K562 (cell line): Measurements from ENCODE around the gene LIF. TPM values are rescaled to one million over a fixed set of nuclear protein-coding genes. Genes with fewer than 3 reads are reported as not detected.

ENCODE experiments used
- ADNP ChIP-seq: fragments of 200-800 bp; sonication (Bioruptor generic); IDR thresholded peaks from 2 replicates; pipeline ENCODE4 v1.6.1; 2016; ENCODE audit warnings: missing genetic modification characterization, missing compliant biosample characterization
- FOXA1 ChIP-seq: fragments of 450-650 bp; IDR thresholded peaks from 2 replicates; pipeline ENCODE4 v1.6.1; 2016; ENCODE audit warnings: mild to moderate bottlenecking, borderline replicate concordance
- MYC ChIP-seq, 2 experiments: fragments of 250-450 bp in 1 of 2; sonication (Bioruptor Pico) in 1 of 2; IDR thresholded peaks; 2 replicates each; pipeline versions ENCODE4 v1.5.1 to v1.6.1; 2012 to 2021; ENCODE audit warnings: low read depth in 2 of 2, borderline replicate concordance in 1 of 2, improper control_type of control experiment in 1 of 2, low read length in 1 of 2, mild to moderate bottlenecking in 1 of 2, moderate library complexity in 1 of 2
- TARDBP ChIP-seq: fragments of 450-650 bp; IDR thresholded peaks from 2 replicates; pipeline ENCODE4 v1.6.1; 2016
- ZBTB11 ChIP-seq, 3 experiments: fragments of 200-800 bp in 1 of 3; fragments of 250-450 bp in 1 of 3; fragments of 450-650 bp in 1 of 3; sonication (Bioruptor Pico) in 1 of 3; sonication (Bioruptor generic) in 1 of 3; formaldehyde crosslinking in 1 of 3; IDR thresholded peaks; 2 replicates each; pipeline versions ENCODE4 v1.6.1 to v1.8.0; 2016 to 2022; ENCODE audit warnings: mild to moderate bottlenecking in 2 of 3, missing genetic modification characterization in 2 of 3, missing compliant biosample characterization in 1 of 3, moderate library complexity in 1 of 3
- ZKSCAN8 ChIP-seq: fragments of 200-800 bp; sonication (Bioruptor generic); IDR thresholded peaks from 2 replicates; pipeline ENCODE4 v1.6.1; 2016; ENCODE audit warnings: missing genetic modification characterization, missing compliant biosample characterization
- ZNF41 ChIP-seq: fragments of 250-450 bp; sonication (Bioruptor Pico); conservative IDR thresholded peaks from 2 replicates; pipeline ENCODE4 v1.4.0; 2020; ENCODE audit warnings: mild to moderate bottlenecking
- polyA plus RNA-seq, 8 experiments: library from polyadenylated mRNA; depleted of rRNA in 4 of 8; stranded (reverse) in 5 of 8; unstranded in 3 of 8; fragments of >200 nt; fragmentation: Nextera tagmentation in 2 of 8; fragmentation: Illumina TruSeq in 1 of 8; extraction: Ambion mirVana in 2 of 8; extraction: Trizol in 1 of 8; gene quantifications; 2 replicates each; pipeline versions ENCODE4 v1.2.1 to v1.2.3, GENCODE V29; 2011 to 2014; ENCODE audit warnings: inconsistent platforms in 1 of 8, missing spikeins in 1 of 8
- total RNA-seq, 7 experiments: library from RNA; depleted of rRNA in 6 of 7; stranded (reverse); fragments of >200 nt in 6 of 7; fragmentation: Illumina TruSeq in 2 of 7; extraction: Trizol in 2 of 7; gene quantifications; 2 replicates each; pipeline versions ENCODE4 v1.2.1 to v1.2.3, GENCODE V29; 2011 to 2021; ENCODE audit warnings: low replicate concordance in 1 of 7
- TF ChIP-seq, protein P1 (sequence below): fragments of 200-600 bp; sonication (generic); IDR thresholded peaks from one replicate; pipeline ENCODE4 v1.6.1; 2012; ENCODE audit warnings: mild to moderate bottlenecking, low read depth, low read length, inconsistent platforms
- TF ChIP-seq, protein P2 (sequence below): sonication (generic); formaldehyde crosslinking; IDR thresholded peaks from 2 replicates; pipeline ENCODE4 v1.9.0; 2022; ENCODE audit warnings: mild to moderate bottlenecking, missing genetic modification reagents

The LIF gene
- total and polyA plus RNA-seq, 9 of the 15 experiments (the other 6 are each of a cell fraction or from before 2014, with no cell fraction given): 0.05 to 0.39 (median 0.18) TPM; not detected in 3

GRCh38 chr22:30267382-30268302 lies 21.1 kb upstream of the LIF start (continued):
- TF ChIP-seq, protein P1, sequence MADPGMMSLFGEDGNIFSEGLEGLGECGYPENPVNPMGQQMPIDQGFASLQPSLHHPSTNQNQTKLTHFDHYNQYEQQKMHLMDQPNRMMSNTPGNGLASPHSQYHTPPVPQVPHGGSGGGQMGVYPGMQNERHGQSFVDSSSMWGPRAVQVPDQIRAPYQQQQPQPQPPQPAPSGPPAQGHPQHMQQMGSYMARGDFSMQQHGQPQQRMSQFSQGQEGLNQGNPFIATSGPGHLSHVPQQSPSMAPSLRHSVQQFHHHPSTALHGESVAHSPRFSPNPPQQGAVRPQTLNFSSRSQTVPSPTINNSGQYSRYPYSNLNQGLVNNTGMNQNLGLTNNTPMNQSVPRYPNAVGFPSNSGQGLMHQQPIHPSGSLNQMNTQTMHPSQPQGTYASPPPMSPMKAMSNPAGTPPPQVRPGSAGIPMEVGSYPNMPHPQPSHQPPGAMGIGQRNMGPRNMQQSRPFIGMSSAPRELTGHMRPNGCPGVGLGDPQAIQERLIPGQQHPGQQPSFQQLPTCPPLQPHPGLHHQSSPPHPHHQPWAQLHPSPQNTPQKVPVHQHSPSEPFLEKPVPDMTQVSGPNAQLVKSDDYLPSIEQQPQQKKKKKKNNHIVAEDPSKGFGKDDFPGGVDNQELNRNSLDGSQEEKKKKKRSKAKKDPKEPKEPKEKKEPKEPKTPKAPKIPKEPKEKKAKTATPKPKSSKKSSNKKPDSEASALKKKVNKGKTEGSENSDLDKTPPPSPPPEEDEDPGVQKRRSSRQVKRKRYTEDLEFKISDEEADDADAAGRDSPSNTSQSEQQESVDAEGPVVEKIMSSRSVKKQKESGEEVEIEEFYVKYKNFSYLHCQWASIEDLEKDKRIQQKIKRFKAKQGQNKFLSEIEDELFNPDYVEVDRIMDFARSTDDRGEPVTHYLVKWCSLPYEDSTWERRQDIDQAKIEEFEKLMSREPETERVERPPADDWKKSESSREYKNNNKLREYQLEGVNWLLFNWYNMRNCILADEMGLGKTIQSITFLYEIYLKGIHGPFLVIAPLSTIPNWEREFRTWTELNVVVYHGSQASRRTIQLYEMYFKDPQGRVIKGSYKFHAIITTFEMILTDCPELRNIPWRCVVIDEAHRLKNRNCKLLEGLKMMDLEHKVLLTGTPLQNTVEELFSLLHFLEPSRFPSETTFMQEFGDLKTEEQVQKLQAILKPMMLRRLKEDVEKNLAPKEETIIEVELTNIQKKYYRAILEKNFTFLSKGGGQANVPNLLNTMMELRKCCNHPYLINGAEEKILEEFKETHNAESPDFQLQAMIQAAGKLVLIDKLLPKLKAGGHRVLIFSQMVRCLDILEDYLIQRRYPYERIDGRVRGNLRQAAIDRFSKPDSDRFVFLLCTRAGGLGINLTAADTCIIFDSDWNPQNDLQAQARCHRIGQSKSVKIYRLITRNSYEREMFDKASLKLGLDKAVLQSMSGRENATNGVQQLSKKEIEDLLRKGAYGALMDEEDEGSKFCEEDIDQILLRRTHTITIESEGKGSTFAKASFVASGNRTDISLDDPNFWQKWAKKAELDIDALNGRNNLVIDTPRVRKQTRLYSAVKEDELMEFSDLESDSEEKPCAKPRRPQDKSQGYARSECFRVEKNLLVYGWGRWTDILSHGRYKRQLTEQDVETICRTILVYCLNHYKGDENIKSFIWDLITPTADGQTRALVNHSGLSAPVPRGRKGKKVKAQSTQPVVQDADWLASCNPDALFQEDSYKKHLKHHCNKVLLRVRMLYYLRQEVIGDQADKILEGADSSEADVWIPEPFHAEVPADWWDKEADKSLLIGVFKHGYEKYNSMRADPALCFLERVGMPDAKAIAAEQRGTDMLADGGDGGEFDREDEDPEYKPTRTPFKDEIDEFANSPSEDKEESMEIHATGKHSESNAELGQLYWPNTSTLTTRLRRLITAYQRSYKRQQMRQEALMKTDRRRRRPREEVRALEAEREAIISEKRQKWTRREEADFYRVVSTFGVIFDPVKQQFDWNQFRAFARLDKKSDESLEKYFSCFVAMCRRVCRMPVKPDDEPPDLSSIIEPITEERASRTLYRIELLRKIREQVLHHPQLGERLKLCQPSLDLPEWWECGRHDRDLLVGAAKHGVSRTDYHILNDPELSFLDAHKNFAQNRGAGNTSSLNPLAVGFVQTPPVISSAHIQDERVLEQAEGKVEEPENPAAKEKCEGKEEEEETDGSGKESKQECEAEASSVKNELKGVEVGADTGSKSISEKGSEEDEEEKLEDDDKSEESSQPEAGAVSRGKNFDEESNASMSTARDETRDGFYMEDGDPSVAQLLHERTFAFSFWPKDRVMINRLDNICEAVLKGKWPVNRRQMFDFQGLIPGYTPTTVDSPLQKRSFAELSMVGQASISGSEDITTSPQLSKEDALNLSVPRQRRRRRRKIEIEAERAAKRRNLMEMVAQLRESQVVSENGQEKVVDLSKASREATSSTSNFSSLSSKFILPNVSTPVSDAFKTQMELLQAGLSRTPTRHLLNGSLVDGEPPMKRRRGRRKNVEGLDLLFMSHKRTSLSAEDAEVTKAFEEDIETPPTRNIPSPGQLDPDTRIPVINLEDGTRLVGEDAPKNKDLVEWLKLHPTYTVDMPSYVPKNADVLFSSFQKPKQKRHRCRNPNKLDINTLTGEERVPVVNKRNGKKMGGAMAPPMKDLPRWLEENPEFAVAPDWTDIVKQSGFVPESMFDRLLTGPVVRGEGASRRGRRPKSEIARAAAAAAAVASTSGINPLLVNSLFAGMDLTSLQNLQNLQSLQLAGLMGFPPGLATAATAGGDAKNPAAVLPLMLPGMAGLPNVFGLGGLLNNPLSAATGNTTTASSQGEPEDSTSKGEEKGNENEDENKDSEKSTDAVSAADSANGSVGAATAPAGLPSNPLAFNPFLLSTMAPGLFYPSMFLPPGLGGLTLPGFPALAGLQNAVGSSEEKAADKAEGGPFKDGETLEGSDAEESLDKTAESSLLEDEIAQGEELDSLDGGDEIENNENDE: no peak
- TF ChIP-seq, protein P2, sequence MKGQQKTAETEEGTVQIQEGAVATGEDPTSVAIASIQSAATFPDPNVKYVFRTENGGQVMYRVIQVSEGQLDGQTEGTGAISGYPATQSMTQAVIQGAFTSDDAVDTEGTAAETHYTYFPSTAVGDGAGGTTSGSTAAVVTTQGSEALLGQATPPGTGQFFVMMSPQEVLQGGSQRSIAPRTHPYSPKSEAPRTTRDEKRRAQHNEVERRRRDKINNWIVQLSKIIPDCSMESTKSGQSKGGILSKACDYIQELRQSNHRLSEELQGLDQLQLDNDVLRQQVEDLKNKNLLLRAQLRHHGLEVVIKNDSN (CRISPR knock-in tag): no peak
- TF ChIP-seq TARDBP: no peak
- TF ChIP-seq ADNP: peak; percentile 29; the same call in 1 of the 2 replicates
- TF ChIP-seq MYC (IDR thresholded peaks at IDR 0.05; ENCODE audit: low read depth, low read length): no peak
- TF ChIP-seq MYC (CRISPR knock-in tag; IDR thresholded peaks at IDR 0.05; ENCODE audit: borderline replicate concordance, low read depth): no peak
- no peak for TF ChIP-seq FOXA1
- no peak for TF ChIP-seq ZNF41 (CRISPR knock-in tag)
- TF ChIP-seq ZBTB11 (CRISPR knock-in tag; IDR thresholded peaks at IDR 0.05): no peak
- TF ChIP-seq ZKSCAN8 (CRISPR knock-in tag): no peak
